Right lobe of liver (tissue), 6 donors: ENCODE data around the gene HOXD10. TPM values are rescaled to one million over a fixed set of nuclear protein-coding genes. Genes with fewer than 3 reads are reported as not detected.

Source experiments
- ATAC-seq, 4 donors: fragments of 200-7000 bp; cut with Tn5 transposase; one replicate each; pipeline ENCODE4 v1.9.1; 2020; ENCODE audit warnings: mild to moderate bottlenecking in 4 of 4, moderate library complexity in 4 of 4
- DNase-seq, 3 donors: peaks; one replicate each; pipeline ENCODE4 v3.0.0-alpha.2; 2020
- H3K27ac ChIP-seq, 3 donors: fragments of 200-600 bp; one replicate each; pipeline ENCODE4 v1.8.0; 2022
- H3K27me3 ChIP-seq, 2 donors: fragments of 200-600 bp; one replicate each; pipeline ENCODE4 v1.8.0; 2022
- H3K36me3 ChIP-seq, 4 donors: fragments of 200-600 bp; sonication (generic) in 1 of 4; one replicate each; pipeline versions ENCODE4 v1.5.1 to v1.8.0; 2017 to 2022; ENCODE audit warnings: control low read depth in 1 of 4
- H3K4me1 ChIP-seq, 4 donors: fragments of 200-600 bp; sonication (generic) in 1 of 4; one replicate each; pipeline versions ENCODE4 v1.5.1 to v1.8.0; 2017 to 2022; ENCODE audit warnings: control low read depth in 1 of 4
- H3K4me3 ChIP-seq, 3 donors: fragments of 200-600 bp; one replicate each; pipeline ENCODE4 v1.8.0; 2022
- H3K9me3 ChIP-seq, 4 donors: fragments of 200-600 bp; sonication (generic) in 1 of 4; one replicate each; pipeline versions ENCODE4 v1.5.1 to v1.8.0; 2017 to 2022; ENCODE audit warnings: control low read depth in 1 of 4
- CTCF ChIP-seq, 4 donors: fragments of 200-600 bp in 3 of 4; fragments of 450-650 bp in 1 of 4; IDR thresholded peaks; one replicate each; pipeline versions ENCODE4 v1.5.1 to v1.8.0; 2016 to 2022; ENCODE audit warnings: antibody characterized with exemption in 4 of 4, mild to moderate bottlenecking in 2 of 4
- POLR2A ChIP-seq: fragments of 450-650 bp; IDR thresholded peaks from one replicate; pipeline ENCODE4 v1.6.1; 2017; ENCODE audit warnings: antibody characterized with exemption, mild to moderate bottlenecking
- WGBS: methylation state at CpG from one replicate; pipeline ENCODE4 v1.1.6; 2018; ENCODE audit warnings: low coverage, low lambda C conversion rate; ENCODE audit not compliant: insufficient coverage; ENCODE audit errors: missing lambda C conversion rate; 5-methylcytosine and 5-hydroxymethylcytosine counted together
- intact Hi-C, 2 donors: fragments of 100-400 bp; cut with DNase I; formaldehyde crosslinking; loops; one replicate each; pipeline versions ENCODE4 v1.11.2 to v1.14.1; 2022
- total RNA-seq, 6 experiments: library from RNA; depleted of rRNA in 2 of 6; stranded (reverse); fragments of >200 nt in 2 of 6; fragmentation: NEBNext Ultra II Directional in 3 of 6; extraction: Animal tissue kit (Norgen Biotek cat#: 25700) in 3 of 6; gene quantifications; one replicate each; pipeline versions ENCODE4 v1.1.0 to v1.2.4, GENCODE V29; 2016 to 2023
- donor health status: DM: no; HTN: yes; CAD: no.
- donor health status: DM: no; HTN: no; CAD: no.
- donor health status: DM: no; HTN: no; CAD: no.
- donor health status: DM: no; HTN: yes; CAD: no.
- donor health status: DM: no; HTN: yes; CAD: no.

Gene HOXD10
- total RNA-seq, 6 experiments from 2014 or later = not detected

- TF ChIP-seq POLR2A (no peak), CTCF (IDR thresholded peaks at IDR 0.05) (no peak)
These were observed 47.6 kb downstream of the HOXD10 start for GRCh38 chr2:176164201-176164600.

GRCh38 chr2:176164611-176165369 lies 48.2 kb downstream of the HOXD10 start:
- 5% methylated on average over 21 of the region's 52 CpGs for WGBS
- peaks cover 0 to 8% (median 0%) of the 10 kb centered on the region in 4 donors for H3K4me1 ChIP-seq
- TF ChIP-seq POLR2A (no peak), CTCF (IDR thresholded peaks at IDR 0.05) (no peak)
- ATAC-seq (no peak), DNase-seq (no peak)
- H3K36me3 ChIP-seq = no peaks in the 10 kb centered on the region
- H3K4me3 ChIP-seq = no peak overlapping the region
- no peaks in the 10 kb centered on the region for H3K9me3 ChIP-seq
- no peak overlapping the region for H3K27ac ChIP-seq
- intact Hi-C loops = no loop called here
- H3K27me3 ChIP-seq = peaks cover 10 to 64% of the 10 kb centered on the region in 2 donors

More at GRCh38 chr2:176164201-176164600, 47.6 kb downstream of the HOXD10 start:
- ATAC-seq (no peak), DNase-seq (no peak)
- intact Hi-C loops = no loop called here
- Histone ChIP-seq H3K4me1 (peaks cover 0 to 13% (median 0%) of the 10 kb centered on the region in 4 donors), H3K36me3 (no peaks in the 10 kb centered on the region), H3K9me3 (no peaks in the 10 kb centered on the region), H3K27ac (no peak overlapping the region), H3K4me3 (no peak overlapping the region), H3K27me3 (peaks cover 10 to 70% of the 10 kb centered on the region in 2 donors)
- WGBS = 12% methylated on average over 12 of the region's 13 CpGs

GRCh38 chr2:176165370-176166050 lies 48.9 kb downstream of the HOXD10 start:
- no peak overlapping the region for H3K4me3 ChIP-seq

DNA sequence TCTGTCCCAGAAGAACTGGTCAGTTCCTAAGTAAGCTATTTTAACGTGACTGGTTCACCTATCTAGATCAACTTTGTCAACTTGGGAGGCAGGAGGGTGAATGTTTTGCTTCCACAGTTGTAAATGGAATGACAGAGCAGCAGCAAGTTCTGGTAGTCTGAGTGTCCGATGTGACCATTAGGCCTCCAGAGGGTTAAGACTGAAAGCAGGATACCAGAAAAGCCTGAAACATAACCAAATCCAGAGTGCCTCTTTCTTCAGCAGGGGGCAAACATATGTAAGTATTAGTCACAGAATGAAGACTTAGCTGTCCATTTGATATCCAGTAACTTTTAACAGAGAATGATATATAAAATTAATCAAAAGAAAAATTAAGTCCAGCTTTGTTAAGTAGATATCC lies 49.7 kb downstream of the HOXD10 start:
- intact Hi-C loops = no loop called here
- Histone ChIP-seq H3K9me3 (no peaks in the 10 kb centered on the region), H3K4me3 (no peak overlapping the region), H3K27me3 (peaks cover 10 to 56% of the 10 kb centered on the region in 2 donors), H3K4me1 (no peaks in the 10 kb centered on the region), H3K36me3 (no peaks in the 10 kb centered on the region), H3K27ac (no peak overlapping the region)
- TF ChIP-seq POLR2A (no peak), CTCF (IDR thresholded peaks at IDR 0.05) (no peak)
- no peak for ATAC-seq
- 25% methylated on average over 2 of the region's 2 CpGs for WGBS
- DNase-seq = no peak

More at GRCh38 chr2:176165370-176166050, 48.9 kb downstream of the HOXD10 start:
- Histone ChIP-seq H3K9me3 (no peaks in the 10 kb centered on the region), H3K27me3 (peaks cover 10 to 62% of the 10 kb centered on the region in 2 donors), H3K4me1 (peaks cover 0 to under 1% (median 0%) of the 10 kb centered on the region in 4 donors), H3K36me3 (no peaks in the 10 kb centered on the region), H3K27ac (no peak overlapping the region)
- DNase-seq (no peak), ATAC-seq (no peak)
- intact Hi-C loops = no loop called here
- WGBS = 1% methylated on average over 23 of the region's 26 CpGs
- TF ChIP-seq CTCF (IDR thresholded peaks at IDR 0.05) = no peak
